Colonic mucosa (tissue), 4 donors: ENCODE data around the gene OVOL3. TPM values are rescaled to one million over a fixed set of nuclear protein-coding genes. Genes with fewer than 3 reads are reported as not detected.

Experiments used
- DNase-seq: peaks from one replicate; pipeline ENCODE4 v3.0.0-alpha.2; 2020
- H3K27ac ChIP-seq: fragments of 200-600 bp; one replicate; pipeline ENCODE4 v1.8.0; 2021
- H3K27me3 ChIP-seq: fragments of 200-600 bp; one replicate; pipeline ENCODE4 v1.8.0; 2021
- H3K36me3 ChIP-seq: fragments of 200-600 bp; one replicate; pipeline ENCODE4 v1.8.0; 2021
- H3K4me1 ChIP-seq: fragments of 200-600 bp; one replicate; pipeline ENCODE4 v1.8.0; 2021; ENCODE audit warnings: mild to moderate bottlenecking
- H3K4me3 ChIP-seq: fragments of 200-600 bp; one replicate; pipeline ENCODE4 v1.8.0; 2021
- H3K9ac ChIP-seq, 2 donors: one replicate each; pipeline ENCODE4 v1.7.0; 2013; ENCODE audit warnings: control low read depth in 2 of 2, low read depth in 2 of 2, low read length in 2 of 2
- H3K9me3 ChIP-seq: fragments of 200-600 bp; one replicate; pipeline ENCODE4 v1.8.0; 2021
- intact Hi-C: fragments of 100-400 bp; cut with DNase I; formaldehyde crosslinking; loops from one replicate; pipeline ENCODE4 v1.14.1; 2022
- total RNA-seq, 2 donors: library from RNA; stranded (reverse); fragmentation: NEBNext Ultra II Directional in 1 of 2; extraction: Animal tissue kit (Norgen Biotek cat#: 25700) in 1 of 2; gene quantifications; one replicate each; pipeline ENCODE4 v1.2.1, GENCODE V29; 2021
- TF ChIP-seq, protein P1 (sequence below): fragments of 200-600 bp; IDR thresholded peaks from one replicate; pipeline ENCODE4 v1.8.0; 2022; ENCODE audit warnings: antibody characterized with exemption, mild to moderate bottlenecking
- donor health status: healthy.
- donor health status: DM: no; HTN: no; CAD: no.
- donor health status: DM: no; HTN: no; CAD: no.

OVOL3 gene
- total RNA-seq, 2 donors from 2014 or later: not detected

GRCh38 chr19:36160821-36161596, 50.1 kb downstream of the OVOL3 start:
- DNase-seq: no peak
- Histone ChIP-seq H3K27me3 (no peaks in the 10 kb centered on the region), H3K4me3 (no peak overlapping the region), H3K4me1 (no peaks in the 10 kb centered on the region), H3K9me3 (no peaks in the 10 kb centered on the region), H3K9ac (no peak overlapping the region), H3K27ac (no peak overlapping the region), H3K36me3 (no peaks in the 10 kb centered on the region)
- intact Hi-C loops: no loop called here
- TF ChIP-seq, protein P1, sequence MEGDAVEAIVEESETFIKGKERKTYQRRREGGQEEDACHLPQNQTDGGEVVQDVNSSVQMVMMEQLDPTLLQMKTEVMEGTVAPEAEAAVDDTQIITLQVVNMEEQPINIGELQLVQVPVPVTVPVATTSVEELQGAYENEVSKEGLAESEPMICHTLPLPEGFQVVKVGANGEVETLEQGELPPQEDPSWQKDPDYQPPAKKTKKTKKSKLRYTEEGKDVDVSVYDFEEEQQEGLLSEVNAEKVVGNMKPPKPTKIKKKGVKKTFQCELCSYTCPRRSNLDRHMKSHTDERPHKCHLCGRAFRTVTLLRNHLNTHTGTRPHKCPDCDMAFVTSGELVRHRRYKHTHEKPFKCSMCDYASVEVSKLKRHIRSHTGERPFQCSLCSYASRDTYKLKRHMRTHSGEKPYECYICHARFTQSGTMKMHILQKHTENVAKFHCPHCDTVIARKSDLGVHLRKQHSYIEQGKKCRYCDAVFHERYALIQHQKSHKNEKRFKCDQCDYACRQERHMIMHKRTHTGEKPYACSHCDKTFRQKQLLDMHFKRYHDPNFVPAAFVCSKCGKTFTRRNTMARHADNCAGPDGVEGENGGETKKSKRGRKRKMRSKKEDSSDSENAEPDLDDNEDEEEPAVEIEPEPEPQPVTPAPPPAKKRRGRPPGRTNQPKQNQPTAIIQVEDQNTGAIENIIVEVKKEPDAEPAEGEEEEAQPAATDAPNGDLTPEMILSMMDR: no peak

Other genes starting within 250 kb of the OVOL3 start
- 1 to 10 TPM; 2.6 to 3.7 TPM for gene APLP1, start 242.6 kb upstream of the OVOL3 start, total RNA-seq
- gene NFKBID, start 210.6 kb upstream of the OVOL3 start, total RNA-seq: 10 to 100 TPM in 1 of 2 donors, 1 to 10 TPM in 1; 8.6 to 11.2 TPM
- 1 to 10 TPM; 2.4 to 4.8 TPM for gene HCST, start 208.6 kb upstream of the OVOL3 start, total RNA-seq
- gene TYROBP, start 202.8 kb upstream of the OVOL3 start, total RNA-seq: 10 to 100 TPM; 10.4 to 32.8 TPM
- gene LRFN3, start 174.8 kb upstream of the OVOL3 start, total RNA-seq: 10 to 100 TPM; 10.0 to 17.4 TPM
- gene SDHAF1, start 116.0 kb upstream of the OVOL3 start, total RNA-seq: 10 to 100 TPM; 25.2 to 31.6 TPM
- 10 to 100 TPM in 1 of 2 donors, 1 to 10 TPM in 1; 9.3 to 10.1 TPM for gene SYNE4, start 102.3 kb upstream of the OVOL3 start, total RNA-seq
- 10 to 100 TPM; 17.0 to 26.2 TPM for gene ALKBH6, start 96.9 kb upstream of the OVOL3 start, total RNA-seq
- 10 to 100 TPM in 1 of 2 donors, 1 to 10 TPM in 1; 3.4 to 11.7 TPM for gene CLIP3, start 78.3 kb upstream of the OVOL3 start, total RNA-seq
- gene THAP8, start 56.9 kb upstream of the OVOL3 start, total RNA-seq: 1 to 10 TPM; 3.3 to 4.6 TPM
- 10 to 100 TPM in 1 of 2 donors, 1 to 10 TPM in 1; 2.1 to 13.1 TPM for gene WDR62, start 56.2 kb upstream of the OVOL3 start, total RNA-seq
- 10 to 100 TPM; 41.6 to 94.0 TPM for gene POLR2I, start 3.7 kb downstream of the OVOL3 start, total RNA-seq
- 100 to 1,000 TPM in 1 of 2 donors, 10 to 100 TPM in 1; 82.3 to 115 TPM for gene TBCB, start 4.3 kb downstream of the OVOL3 start, total RNA-seq
- 100 to 1,000 TPM; 677 to 794 TPM for gene CAPNS1, start 28.9 kb downstream of the OVOL3 start, total RNA-seq
- 10 to 100 TPM in 1 of 2 donors, 1 to 10 TPM in 1; 8.2 to 17.1 TPM for gene COX7A1, start 41.3 kb downstream of the OVOL3 start, total RNA-seq
- gene ZNF565, start 103.5 kb downstream of the OVOL3 start, total RNA-seq: 1 to 10 TPM; 2.2 to 3.2 TPM
- gene ZNF146, start 104.0 kb downstream of the OVOL3 start, total RNA-seq: 10 to 100 TPM; 44.0 to 45.2 TPM